ENCODE measurements around the gene TTLL13. TPM values are rescaled to one million over a fixed set of nuclear protein-coding genes. Genes with fewer than 3 reads are reported as not detected.

TTLL13 gene
- total and polyA plus RNA-seq, 9 of the 15 experiments (the other 6 are each of a cell fraction or from before 2014, with no cell fraction given): 0.05 to 0.24 (median 0.11) TPM; not detected in 1

DNA sequence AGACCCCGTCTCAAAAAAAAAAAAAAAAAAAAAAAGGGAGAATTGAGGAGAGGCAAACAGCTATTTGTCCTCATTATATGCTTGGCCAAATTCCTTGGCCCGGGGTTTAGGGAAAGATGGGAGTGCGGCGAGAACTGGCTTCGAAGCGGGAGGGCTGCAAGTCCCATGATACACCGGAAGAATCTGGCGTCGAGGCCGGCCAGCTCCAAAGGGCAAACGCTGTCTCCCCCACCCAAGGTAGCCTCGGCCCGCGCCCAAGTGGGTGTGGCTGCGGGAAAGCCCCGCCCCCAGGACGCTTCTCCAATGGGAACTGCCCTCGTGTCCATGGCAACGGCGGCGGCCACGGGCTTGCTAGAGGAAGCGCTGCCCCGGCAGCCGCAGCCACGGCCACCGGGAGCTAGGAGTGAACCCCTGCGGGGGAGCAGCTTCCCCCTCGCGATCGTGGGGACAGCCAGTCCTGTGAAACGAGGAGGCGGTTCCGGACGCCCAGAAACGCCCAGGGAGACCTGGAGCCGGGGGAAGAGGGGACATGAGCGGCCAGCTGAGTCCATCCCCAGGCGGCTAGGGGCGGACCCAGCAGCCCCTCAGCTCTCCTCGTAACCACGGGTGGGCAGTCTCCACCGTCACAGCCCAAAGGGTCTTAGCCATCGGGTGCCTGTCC is at the start of gene TTLL13 (continued):
- TF ChIP-seq, protein P1, sequence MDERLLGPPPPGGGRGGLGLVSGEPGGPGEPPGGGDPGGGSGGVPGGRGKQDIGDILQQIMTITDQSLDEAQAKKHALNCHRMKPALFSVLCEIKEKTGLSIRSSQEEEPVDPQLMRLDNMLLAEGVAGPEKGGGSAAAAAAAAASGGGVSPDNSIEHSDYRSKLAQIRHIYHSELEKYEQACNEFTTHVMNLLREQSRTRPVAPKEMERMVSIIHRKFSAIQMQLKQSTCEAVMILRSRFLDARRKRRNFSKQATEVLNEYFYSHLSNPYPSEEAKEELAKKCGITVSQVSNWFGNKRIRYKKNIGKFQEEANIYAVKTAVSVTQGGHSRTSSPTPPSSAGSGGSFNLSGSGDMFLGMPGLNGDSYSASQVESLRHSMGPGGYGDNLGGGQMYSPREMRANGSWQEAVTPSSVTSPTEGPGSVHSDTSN (CRISPR knock-in tag; IDR thresholded peaks at IDR 0.05; ENCODE audit: low read depth): no peak
- TF ChIP-seq, protein P1 (tag; conservative IDR thresholded peaks at IDR 0.05; ENCODE audit: low read depth): no peak
- TF ChIP-seq HMG20B (CRISPR knock-in tag; IDR thresholded peaks at IDR 0.05) (no peak), TEAD2 (tag; IDR thresholded peaks at IDR 0.05) (no peak), TAF1 (IDR thresholded peaks at IDR 0.05; ENCODE audit: control insufficient read depth, extremely low read depth, insufficient read depth, low read length, severe bottlenecking) (no peak), ZNF77 (CRISPR knock-in tag; IDR thresholded peaks at IDR 0.05) (no peak), FUS (optimal IDR thresholded peaks at IDR 0.05; ENCODE audit: low read depth, low read length) (no peak), DMBX1 (CRISPR knock-in tag; IDR thresholded peaks at IDR 0.05; ENCODE audit: borderline replicate concordance) (no peak)
- TF ChIP-seq, protein P2, sequence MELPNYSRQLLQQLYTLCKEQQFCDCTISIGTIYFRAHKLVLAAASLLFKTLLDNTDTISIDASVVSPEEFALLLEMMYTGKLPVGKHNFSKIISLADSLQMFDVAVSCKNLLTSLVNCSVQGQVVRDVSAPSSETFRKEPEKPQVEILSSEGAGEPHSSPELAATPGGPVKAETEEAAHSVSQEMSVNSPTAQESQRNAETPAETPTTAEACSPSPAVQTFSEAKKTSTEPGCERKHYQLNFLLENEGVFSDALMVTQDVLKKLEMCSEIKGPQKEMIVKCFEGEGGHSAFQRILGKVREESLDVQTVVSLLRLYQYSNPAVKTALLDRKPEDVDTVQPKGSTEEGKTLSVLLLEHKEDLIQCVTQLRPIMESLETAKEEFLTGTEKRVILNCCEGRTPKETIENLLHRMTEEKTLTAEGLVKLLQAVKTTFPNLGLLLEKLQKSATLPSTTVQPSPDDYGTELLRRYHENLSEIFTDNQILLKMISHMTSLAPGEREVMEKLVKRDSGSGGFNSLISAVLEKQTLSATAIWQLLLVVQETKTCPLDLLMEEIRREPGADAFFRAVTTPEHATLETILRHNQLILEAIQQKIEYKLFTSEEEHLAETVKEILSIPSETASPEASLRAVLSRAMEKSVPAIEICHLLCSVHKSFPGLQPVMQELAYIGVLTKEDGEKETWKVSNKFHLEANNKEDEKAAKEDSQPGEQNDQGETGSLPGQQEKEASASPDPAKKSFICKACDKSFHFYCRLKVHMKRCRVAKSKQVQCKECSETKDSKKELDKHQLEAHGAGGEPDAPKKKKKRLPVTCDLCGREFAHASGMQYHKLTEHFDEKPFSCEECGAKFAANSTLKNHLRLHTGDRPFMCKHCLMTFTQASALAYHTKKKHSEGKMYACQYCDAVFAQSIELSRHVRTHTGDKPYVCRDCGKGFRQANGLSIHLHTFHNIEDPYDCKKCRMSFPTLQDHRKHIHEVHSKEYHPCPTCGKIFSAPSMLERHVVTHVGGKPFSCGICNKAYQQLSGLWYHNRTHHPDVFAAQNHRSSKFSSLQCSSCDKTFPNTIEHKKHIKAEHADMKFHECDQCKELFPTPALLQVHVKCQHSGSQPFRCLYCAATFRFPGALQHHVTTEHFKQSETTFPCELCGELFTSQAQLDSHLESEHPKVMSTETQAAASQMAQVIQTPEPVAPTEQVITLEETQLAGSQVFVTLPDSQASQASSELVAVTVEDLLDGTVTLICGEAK (IDR thresholded peaks at IDR 0.05): no peak
- TF ChIP-seq, protein P2 (CRISPR knock-in tag; IDR thresholded peaks at IDR 0.05): no peak
- TF ChIP-seq, protein P3, sequence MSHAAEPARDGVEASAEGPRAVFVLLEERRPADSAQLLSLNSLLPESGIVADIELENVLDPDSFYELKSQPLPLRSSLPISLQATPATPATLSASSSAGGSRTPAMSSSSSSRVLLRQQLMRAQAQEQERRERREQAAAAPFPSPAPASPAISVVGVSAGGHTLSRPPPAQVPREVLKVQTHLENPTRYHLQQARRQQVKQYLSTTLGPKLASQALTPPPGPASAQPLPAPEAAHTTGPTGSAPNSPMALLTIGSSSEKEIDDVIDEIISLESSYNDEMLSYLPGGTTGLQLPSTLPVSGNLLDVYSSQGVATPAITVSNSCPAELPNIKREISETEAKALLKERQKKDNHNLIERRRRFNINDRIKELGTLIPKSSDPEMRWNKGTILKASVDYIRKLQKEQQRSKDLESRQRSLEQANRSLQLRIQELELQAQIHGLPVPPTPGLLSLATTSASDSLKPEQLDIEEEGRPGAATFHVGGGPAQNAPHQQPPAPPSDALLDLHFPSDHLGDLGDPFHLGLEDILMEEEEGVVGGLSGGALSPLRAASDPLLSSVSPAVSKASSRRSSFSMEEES (CRISPR knock-in tag; IDR thresholded peaks at IDR 0.05): no peak
- TF ChIP-seq, protein P4, sequence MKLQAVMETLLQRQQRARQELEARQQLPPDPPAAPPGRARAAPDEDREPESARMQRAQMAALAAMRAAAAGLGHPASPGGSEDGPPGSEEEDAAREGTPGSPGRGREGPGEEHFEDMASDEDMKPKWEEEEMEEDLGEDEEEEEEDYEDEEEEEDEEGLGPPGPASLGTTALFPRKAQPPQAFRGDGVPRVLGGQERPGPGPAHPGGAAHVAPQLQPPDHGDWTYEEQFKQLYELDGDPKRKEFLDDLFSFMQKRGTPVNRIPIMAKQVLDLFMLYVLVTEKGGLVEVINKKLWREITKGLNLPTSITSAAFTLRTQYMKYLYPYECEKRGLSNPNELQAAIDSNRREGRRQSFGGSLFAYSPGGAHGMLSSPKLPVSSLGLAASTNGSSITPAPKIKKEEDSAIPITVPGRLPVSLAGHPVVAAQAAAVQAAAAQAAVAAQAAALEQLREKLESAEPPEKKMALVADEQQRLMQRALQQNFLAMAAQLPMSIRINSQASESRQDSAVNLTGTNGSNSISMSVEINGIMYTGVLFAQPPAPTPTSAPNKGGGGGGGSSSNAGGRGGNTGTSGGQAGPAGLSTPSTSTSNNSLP (IDR thresholded peaks at IDR 0.05; ENCODE audit: borderline replicate concordance, low read depth, low read length): no peak

Data from K562 (cell line).